GM21360 (cell line): Measurements from ENCODE around the gene GNPTG.

Experiments
- ATAC-seq: cut with Tn5 transposase; IDR thresholded peaks from one replicate; pipeline ENCODE4 v1.9.1; 2021; ENCODE audit warnings: mild to moderate bottlenecking, moderate library complexity; ENCODE audit not compliant: unreplicated experiment

The GNPTG gene

DNA sequence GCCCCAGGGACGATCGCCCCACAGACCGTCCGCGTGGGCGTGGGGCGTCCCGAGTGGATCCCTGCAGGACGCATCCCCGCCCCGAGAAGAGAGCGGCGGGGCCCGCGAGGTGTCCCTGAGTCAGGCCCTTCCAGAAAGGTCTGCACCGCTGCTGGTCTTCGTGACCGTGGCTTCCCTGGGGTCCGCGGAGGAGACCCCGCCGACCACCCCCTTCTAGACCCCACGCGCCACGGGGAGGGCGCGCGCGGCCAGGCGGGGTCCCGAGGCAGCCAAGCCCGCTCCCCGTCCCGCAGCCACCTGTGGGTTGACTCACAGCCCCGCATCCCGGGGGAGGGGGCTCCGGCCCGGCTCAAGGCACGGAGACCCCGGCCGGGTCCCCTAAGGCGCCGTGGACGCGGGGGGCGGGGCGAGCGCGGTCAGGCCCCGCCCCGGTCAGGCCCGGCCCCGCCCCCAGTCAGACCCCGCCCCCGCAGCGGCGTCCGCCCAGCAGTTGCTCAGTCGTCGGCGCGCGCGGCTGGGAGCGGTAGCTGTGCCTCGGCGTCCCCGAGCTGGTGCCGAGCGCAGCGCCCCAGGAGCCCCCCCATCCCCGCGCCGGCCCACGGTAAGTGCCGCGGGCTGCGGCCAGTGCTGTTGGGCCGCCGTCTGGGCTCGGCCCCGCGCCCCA is 18.4 kb upstream of the GNPTG start, which contains the start of gene BAIAP3:
TSS of gene BAIAP3 (plus strand) at position 497 of the 664 bp plus-strand sequence. CDS start 4,905 bp downstream, outside the sequence.
- no peak for ATAC-seq

DNA sequence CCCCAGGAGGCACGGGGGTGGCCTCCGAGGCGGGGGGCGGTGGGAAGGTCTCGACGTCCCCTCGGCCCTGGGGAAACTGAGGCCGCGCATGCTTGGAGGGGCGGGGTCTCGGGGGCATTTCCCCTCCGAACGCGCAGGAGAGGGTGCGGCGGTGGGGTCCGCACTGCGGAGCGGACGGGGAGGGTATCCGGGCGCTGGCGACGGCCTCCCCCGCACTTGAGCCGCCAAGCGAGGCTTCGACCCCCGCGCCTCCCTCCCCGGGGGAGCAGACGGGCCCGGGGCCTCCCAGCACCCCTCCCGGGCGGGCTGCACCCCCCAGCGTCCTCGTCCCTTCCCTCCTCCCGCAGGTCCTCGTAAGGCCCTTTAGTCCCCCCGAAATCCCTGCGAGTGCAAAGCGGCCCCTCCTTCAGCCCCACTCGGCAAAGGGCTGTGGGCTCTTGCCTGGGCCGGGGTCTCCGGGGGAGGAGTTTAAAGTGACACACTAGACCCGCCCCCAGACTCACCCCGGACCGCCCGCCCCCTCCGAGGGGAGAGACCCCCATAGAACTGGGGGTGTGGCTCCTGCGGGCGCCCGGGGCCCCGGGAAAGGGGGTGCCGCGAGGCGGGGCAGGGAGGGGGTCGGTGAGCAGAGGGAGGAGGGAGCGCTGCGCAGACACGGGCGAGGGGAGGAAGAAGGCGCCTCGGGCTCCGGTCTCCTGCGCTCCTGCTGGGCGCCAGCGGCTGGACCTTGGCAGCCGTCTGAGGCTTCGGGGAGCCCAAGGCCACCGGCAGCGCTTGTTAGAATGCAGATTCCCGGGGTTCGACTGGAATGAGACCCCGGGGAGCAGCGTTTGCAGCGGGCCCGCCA is 17.7 kb upstream of the GNPTG start:
- no peak for ATAC-seq

DNA sequence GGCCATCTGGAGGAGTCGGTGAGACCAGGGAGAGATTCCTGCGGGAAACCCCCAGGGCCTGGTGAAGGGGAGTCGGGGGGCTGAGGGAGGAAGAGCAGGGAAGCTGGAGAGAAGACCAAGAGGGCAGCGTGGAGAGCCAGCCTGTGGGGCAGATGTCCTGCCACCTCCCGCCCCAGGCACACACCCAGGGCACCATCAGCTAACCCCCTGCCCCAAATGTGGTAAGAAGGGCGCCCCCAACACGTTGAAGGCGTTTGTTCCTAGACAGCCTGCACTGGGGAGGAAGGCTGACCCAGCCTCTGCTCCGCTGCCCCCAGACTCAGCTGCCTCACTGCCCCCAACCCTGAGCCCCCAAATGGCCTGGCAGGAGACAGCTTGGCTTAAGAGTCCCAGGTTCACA is 17.0 kb upstream of the GNPTG start:
- ATAC-seq: no peak

DNA sequence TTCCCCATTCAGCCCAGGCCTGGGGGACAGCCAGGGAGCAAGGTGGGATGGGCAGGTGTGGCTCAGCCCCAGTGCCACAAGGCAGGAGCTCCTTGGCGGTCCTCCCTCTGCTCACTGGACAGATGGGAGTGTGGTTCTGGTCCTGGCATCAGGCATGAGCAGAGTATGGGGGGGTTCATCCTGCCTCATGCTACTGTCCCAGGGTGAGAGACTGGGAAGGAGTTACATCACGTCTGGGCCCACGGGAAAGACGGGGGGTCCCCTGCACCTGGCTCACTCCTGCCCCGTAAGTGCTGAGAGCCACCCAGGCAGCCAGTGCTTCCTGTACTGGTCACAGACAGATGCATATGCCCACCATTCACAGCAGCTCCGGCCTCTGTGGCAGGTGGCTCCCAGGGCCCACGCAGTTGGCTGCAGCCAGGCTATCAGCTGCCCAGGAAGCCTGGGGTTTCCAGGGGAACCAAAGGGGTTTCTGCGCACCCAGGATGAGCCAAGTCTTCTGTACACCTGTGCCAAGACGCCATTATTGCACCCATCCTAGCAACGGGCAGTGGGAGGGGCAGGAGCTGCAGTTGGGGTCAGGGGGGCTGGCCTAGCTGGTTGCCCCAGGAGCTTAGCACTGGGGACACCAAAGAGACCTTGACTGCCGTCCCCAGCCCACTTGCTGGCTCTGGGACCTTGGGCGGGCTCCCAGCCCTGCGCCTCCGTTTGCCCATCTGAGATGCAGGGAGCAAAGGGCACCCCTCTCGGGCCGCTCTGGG is 16.3 kb upstream of the GNPTG start:
- ATAC-seq: no peak

DNA sequence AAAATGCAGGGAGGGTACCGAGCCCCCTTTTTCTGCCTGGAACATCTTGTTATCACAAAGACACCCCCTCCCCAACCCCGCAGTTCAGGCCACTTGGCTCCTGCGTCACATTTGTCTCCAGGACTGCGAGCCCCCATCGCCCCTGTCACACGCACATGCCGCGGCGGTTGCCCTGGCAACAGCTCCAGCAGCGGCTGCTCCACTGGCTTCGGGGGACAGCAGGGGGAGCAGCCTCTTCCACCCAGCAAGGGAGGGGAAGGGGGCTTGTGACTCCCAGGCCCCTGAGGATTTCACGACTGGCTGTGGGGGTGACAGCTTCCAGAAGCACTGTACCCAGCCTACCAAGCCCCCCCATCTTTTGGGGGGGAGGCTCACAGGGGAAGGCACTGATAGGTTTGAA is 15.7 kb upstream of the GNPTG start:
- ATAC-seq: no peak

DNA sequence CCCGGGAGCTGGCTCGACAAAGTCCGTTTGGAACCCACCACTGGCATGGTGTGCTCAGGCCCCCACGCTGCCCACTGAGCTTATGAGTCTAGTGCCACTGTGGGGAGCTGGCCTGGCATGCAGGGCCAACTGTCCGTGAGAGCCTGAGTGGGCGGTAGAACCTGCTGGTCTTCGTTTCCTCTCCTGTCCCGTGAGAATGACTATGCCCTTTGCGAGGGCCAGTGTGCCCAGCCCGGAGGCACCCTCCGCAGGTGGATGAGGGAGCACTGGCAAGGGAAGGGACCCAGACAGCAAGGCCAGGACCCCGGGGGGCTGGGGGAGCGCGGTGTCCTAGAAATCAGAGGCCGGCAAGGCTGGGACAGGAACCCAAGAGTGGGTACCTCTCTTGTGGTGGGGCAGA is 15.1 kb upstream of the GNPTG start:
- no peak for ATAC-seq

DNA sequence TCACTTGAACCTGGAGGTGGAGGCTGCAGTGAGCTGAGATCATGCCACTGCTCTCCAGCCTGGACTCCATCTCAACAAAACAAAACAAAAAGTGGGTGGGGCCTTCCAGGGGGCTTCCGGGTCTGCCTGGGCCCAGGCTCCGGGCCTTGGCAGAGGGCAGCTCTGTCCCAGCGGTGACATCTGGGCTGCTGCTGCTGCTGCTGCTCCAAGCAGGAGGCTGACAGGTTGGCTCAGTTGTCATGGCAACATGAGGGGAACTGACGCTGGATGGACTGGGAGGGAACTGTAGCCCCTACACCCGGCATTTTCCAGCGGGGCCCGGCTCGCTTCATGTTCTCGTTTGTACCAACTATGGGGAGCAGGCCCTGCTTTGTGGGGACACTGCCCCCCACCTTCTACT is 14.2 kb upstream of the GNPTG start:
- ATAC-seq: no peak

DNA sequence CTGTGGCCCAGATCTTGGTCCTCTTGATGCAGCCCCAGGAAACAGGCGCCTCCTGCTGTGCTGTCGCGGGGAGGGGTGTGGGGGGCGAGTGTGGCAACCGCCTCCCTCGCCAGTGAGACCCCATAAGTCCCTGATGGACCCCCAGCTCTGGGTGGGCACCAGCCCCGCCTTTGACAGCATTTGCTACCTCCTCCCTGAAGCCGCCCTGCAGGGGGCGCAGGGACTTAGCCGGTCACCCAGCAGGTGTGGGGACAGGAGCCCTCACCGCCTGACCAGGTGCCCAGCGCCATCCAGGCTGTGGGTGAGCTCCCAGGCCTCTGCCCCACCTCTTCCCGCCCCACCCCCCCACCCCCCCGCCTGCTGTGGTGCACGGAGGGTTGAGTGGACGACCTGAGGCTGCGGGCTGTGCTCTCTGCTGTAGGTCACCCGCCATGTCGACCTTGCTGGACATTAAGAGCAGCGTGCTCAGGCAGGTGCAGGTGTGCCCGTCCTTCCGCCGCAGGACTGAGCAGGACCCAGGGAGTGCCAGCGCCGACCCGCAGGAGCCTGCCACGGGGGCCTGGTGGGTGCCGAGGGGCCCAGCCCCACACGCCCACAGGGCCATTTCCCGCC is 13.5 kb upstream of the GNPTG start:
- ATAC-seq: no peak

DNA sequence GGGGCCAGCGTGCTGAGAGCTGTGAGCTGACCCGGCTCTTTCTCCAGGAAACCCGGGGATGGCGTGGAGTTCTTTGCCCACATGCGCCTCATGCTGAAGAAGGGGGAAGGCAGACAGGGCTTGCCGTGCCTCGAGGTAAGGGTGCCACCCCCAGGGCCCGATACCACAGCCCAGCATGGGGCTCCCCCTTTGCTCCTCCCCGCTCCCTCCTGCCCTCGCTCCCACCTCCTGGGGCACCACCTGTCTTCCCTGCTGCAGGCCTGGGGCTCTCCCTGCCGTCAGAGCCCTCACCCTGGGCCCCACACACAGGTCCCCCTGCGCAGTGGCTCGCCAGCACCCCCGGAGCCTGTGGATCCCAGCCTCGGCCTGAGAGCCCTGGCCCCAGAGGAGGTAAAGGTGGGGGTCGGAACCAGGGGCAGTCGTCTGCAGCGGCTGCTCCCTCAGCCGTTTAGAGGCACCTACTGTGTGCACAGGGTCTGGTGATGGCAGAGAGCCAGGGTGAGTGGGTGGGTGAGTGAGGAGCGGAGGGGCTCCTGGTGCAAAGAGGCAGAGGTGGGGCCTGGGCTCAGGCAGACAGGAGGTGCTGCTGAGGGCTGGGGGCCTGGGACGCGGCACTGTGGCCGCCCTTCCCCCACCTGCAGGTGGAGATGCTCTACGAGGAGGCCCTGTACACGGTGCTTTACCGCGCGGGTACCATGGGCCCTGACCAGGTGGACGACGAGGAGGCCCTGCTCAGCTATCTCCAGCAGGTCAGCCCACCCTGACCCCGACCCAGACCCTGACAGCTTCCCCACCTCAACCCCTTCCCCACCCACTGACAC is 12.7 kb upstream of the GNPTG start:
- ATAC-seq: no peak

DNA sequence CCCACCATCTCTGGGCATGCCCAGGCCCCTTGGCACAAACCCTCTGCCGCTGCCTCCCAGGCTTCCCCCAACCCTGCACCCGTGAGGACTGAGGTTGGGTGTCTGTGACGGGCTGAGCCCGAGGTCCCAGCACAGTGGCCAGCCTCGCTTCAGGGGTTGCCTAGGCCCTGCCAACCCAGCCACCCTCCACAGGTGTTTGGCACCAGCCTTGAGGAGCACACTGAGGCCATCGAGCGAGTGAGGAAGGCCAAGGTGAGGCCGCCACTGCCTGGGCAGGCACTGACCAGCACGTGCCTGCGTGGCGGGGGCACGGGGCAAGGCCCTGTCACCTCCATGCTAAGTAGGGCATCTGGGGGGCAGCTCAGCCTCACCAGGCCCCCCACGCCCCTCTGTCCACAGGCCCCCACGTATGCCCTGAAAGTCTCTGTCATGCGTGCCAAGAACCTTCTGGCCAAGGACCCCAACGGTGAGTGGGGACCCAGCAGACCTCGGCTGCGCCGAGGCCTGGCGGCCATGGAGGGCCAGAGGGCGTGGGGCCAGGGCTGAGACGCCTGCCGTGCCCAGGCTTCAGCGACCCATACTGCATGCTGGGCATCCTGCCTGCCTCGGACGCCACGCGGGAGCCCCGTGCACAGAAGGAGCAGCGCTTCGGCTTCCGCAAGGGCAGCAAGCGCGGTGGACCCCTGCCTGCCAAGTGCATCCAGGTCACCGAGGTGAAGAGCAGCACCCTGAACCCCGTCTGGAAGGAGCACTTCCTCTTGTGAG is 10.8 kb upstream of the GNPTG start:
- ATAC-seq: no peak

DNA sequence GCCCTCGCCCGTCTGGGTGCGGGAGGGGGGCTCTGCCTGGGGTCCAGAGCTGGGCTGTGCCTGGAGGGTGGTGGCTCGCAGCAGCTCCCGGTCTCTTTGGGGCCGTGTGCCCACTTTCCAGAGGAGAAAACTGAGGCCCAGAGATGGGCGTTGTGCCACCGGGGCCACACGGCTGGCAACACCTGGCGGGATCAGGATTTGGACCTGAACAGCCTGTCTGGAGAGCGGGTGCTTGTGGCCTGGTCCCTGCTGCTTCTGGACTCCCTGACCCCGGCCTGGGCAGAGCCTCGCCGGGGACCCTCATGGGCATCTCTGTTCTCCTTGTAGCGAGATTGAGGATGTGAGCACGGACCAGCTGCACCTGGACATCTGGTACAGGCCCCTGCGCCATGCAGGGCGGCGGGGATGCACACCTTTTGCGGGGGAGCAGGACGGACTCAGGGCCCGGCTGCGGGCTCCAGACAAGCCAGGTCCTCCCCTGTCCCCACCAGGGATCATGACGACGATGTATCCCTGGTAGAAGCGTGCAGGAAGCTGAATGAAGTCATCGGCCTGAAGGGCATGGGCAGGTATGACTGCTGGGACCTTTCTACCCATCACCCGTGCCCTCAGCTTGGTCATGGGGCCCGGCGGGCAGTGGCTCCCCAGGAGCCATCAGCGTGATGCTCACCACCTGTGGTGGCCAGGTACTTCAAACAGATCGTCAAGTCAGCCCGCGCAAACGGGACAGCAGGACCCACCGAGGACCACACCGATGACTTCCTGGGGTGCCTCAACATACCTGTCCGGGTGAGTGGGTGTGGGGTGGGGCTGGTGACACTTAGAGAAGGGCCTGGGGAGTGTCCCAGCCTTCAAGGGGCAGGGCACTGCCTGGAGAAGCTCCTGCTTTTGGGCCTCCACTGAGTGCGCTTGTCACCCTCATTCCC is 10.0 kb upstream of the GNPTG start:
- no peak for ATAC-seq

DNA sequence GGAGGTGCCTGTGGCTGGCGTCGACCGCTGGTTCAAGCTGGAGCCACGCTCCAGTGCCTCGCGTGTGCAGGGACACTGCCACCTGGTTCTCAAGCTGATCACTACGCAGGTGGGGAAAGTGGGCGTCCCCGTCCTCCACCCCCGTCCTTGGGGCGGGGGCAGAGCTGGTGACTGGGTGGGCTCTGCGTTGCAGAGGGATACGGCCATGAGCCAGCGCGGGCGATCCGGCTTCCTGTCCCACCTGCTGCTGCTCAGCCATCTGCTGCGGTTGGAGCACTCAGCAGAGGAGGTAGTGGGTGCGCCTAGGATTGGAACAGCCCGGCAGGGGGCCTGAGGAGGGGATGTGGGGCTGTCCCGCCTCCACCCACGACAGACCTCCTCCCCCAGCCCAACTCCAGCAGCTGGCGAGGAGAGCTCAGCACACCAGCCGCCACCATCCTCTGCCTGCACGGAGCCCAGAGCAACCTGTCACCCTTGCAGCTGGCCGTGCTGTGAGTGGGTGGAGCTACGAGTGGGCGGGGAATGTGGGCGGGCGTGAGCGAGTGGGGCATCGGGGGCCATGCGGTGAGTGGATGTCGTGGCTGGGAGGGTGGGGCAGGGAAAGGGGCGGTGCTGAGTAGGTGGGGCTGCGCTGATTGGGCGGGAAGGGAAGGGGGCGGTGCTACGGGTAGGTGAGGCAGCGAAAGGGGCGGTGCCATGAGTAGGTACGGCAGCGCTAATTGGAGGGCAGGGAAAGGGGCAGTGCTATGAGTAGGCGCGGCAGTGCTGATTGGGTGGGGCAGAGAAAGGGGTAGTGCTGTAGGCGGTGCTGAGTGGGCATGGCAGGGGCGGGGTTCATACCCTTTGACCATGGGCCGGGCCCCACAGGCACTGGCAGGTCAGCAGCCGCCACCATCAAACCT is 9.0 kb upstream of the GNPTG start:
- peak; percentile 85 for ATAC-seq

DNA sequence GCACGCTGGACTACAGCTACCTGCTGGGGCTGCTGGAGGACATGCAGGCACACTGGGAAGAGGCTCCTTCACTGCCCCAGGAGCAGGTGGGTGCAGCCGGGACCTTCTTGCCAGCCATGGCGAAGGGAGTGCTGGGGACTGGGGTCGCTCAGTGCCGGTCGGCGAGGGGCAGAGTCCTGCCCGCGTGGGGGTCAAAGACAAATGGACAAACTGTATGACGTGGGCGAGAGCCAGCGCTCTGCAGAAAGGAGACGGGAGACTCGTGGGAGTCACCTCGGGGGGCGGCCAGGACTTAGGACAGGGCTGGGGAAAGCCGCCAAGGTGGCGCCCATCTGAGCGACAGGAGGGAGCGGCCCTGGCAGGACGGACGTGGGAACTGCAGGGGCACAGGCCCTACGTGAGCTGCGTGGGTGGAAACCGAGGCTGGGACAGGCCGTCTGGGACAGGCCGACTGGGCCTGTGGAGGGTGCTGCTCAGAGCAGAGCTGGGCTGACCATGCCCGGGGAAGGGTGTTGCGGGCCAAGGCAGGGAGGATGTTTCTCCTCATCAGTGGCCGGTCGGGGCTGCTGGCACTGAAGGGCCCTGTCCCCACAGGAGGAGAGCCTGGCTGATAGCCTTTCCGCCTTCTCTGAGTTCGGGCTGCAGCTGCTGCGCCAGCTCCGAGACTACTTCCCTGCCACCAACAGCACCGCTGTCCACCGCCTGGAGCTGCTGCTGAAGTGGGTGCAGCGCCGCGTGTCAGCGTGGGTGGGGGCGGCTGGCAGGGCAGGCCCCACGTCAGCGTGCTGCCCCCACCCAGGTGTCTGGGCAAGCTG is 8.1 kb upstream of the GNPTG start:
- ATAC-seq: no peak

DNA sequence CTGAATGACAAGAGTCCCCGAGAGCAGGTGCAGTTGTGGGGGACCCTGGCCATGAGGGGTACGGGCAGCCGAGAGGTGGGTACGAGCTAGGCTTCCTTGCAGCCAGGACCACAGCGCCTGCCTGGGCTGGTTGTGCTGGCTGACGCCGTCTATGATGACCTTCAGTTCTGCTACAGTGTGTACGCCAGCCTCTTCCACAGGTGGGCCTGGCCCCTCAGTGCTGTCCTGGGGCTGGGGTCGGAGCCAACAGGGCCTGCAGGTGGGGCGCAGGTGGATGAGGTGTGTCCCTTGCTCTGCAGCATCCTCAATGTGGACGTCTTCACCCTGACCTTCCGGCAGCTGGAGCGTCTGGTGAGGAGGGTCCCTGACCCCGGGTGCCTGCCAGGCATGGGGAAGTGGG is 7.2 kb upstream of the GNPTG start:
- no peak for ATAC-seq

DNA sequence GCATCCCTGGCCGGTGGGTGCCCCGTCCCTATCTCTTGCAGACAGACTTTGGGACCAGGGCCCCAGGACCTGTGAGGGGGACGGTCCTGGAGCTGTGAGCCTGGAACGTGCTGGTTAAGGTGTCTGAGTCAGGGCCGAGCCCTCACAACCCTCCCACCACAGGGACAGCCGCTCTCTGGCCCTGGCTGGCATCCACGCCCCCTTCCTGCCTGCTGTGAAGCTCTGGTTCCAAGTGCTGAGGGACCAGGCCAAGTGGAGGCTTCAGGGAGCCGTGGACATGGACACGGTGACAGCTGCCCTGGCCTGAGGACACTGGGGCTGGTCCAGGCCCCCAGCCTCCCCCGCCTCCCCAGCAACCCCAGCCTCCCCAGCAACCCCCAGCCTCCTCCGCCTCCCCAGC is 6.6 kb upstream of the GNPTG start:
- ATAC-seq: no peak

DNA sequence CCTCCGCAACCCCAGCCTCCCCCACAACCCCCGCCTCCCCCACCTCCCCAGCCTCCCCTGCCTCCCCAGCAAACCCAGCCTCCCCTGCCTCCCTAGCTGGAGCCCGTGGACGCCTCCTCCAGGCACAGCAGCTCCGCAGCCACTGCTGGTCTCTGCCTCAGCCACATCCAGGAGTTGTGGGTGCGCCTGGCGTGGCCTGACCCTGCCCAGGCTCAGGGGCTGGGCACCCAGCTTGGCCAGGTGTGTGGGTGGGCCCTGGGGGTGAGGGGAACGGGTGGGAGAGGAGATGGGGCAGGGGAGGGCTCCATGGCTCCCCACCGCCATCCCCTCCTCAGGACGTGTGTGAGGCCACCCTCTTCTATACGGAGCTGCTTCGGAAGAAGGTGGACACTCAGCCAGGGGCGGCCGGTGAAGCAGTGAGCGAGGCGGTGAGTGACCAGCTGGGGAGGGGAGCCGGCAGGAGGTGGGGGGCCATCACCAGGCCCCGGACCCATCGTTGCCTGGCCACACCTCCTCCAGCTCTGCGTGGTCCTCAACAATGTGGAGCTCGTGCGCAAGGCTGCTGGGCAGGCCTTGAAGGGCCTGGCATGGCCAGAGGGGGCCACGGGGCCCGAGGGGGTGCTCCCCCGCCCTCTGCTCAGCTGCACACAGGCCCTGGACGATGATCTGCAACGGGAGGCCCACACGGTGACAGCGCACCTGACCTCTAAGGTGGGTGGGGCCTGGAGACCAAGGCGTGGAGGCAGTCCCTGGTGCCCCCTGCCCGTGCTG is 5.9 kb upstream of the GNPTG start:
- no peak for ATAC-seq
